GM21737 (cell line): ENCODE data around the gene ZNF776.
"Not testable (repeated sequence)": the region's sequence is repeated elsewhere in the genome, so short reads cannot be mapped to it uniquely, and the experiment has no call there.

ENCODE experiments used
- ATAC-seq: cut with Tn5 transposase; IDR thresholded peaks from one replicate; pipeline ENCODE4 v1.9.1; 2021; ENCODE audit warnings: mild to moderate bottlenecking, moderate library complexity; ENCODE audit not compliant: unreplicated experiment

Gene ZNF776

GRCh38 chr19:57746580-57747471 lies at the start of gene ZNF776:
Gene ZNF776 (plus strand): TSS chr19:57746815. CDS start chr19:57747059, 244 bp downstream.
- peak; percentile 97 for ATAC-seq

GRCh38 chr19:57701625-57702024 lies 45.0 kb upstream of the ZNF776 start:
- ATAC-seq = no peak

GRCh38 chr19:57706346-57706745 lies 40.3 kb upstream of the ZNF776 start:
- ATAC-seq = no peak

- ATAC-seq = no peak
Measured at GRCh38 chr19:57708641-57709361, 37.8 kb upstream of the ZNF776 start, which contains the start of gene ZNF154. Gene ZNF154 (minus strand): TSS chr19:57709204. CDS start chr19:57708971, 233 bp downstream.

GRCh38 chr19:57709616-57710015 lies 37.0 kb upstream of the ZNF776 start:
- no peak for ATAC-seq

- no peak for ATAC-seq
Measured at GRCh38 chr19:57712222-57712621, 34.4 kb upstream of the ZNF776 start.

- no peak for ATAC-seq
Measured at GRCh38 chr19:57719424-57719823, 27.2 kb upstream of the ZNF776 start.

- no peak for ATAC-seq
Measured at GRCh38 chr19:57719901-57720519, 26.6 kb upstream of the ZNF776 start.

- no peak for ATAC-seq
Measured at GRCh38 chr19:57720878-57721277, 25.7 kb upstream of the ZNF776 start.

GRCh38 chr19:57738320-57738719 lies 8.3 kb upstream of the ZNF776 start:
- not testable (repeated sequence) for ATAC-seq

GRCh38 chr19:57738770-57739169 lies 7.8 kb upstream of the ZNF776 start:
- not testable (repeated sequence) for ATAC-seq

GRCh38 chr19:57747472-57747807 lies 825 bp downstream of the ZNF776 start:
- no peak for ATAC-seq

- ATAC-seq = no peak
Measured at GRCh38 chr19:57748029-57748428, 1.4 kb downstream of the ZNF776 start.

- no peak for ATAC-seq
Measured at GRCh38 chr19:57754091-57754673, 7.6 kb downstream of the ZNF776 start.

GRCh38 chr19:57755031-57755430 lies 8.4 kb downstream of the ZNF776 start:
- no peak for ATAC-seq

- ATAC-seq = no peak
Measured at GRCh38 chr19:57757941-57758340, 11.3 kb downstream of the ZNF776 start.

GRCh38 chr19:57759096-57759495 lies 12.5 kb downstream of the ZNF776 start:
- ATAC-seq = no peak

- peak; percentile 99 for ATAC-seq
Measured at GRCh38 chr19:57769345-57770131, 22.9 kb downstream of the ZNF776 start, which contains the start of gene ZNF586. Gene ZNF586 (plus strand): TSS chr19:57769676. CDS start chr19:57769843, 167 bp downstream.

GRCh38 chr19:57771417-57771816 lies 24.8 kb downstream of the ZNF776 start:
- ATAC-seq = no peak

GRCh38 chr19:57773488-57773887 lies 26.9 kb downstream of the ZNF776 start:
- ATAC-seq = no peak
